GM18951 (cell line): ENCODE measurements around the gene ZNF154.
"Not testable (repeated sequence)": the region's sequence is repeated elsewhere in the genome, so short reads cannot be mapped to it uniquely, and the experiment has no call there.

Experiments
- POLR2A ChIP-seq: IDR thresholded peaks from 4 replicates; pipeline ENCODE4 v1.6.1; 2011; ENCODE audit warnings: mild to moderate bottlenecking; ENCODE audit not compliant: insufficient read length, insufficient read depth; ENCODE audit errors: extremely low read depth
- in situ Hi-C: fragments of 300-500 bp; cut with MboI; formaldehyde crosslinking; loops from one replicate; pipeline ENCODE4 v1.12.0; 2022; ENCODE audit warnings: low sequenced_read_pairs, mixed read lengths, inconsistent platforms; ENCODE audit not compliant: unreplicated experiment

The ZNF154 gene

GRCh38 chr19:57708641-57709361 lies at the start of gene ZNF154:
ZNF154 (minus strand) TSS chr19:57709204; CDS start chr19:57708971, 233 bp downstream.
- in situ Hi-C loops, result no loop called here
- TF ChIP-seq POLR2A, result peak; percentile 16

GRCh38 chr19:57757941-57758340 lies 48.9 kb upstream of the ZNF154 start:
- in situ Hi-C loops, result no loop called here
- no peak for TF ChIP-seq POLR2A

DNA sequence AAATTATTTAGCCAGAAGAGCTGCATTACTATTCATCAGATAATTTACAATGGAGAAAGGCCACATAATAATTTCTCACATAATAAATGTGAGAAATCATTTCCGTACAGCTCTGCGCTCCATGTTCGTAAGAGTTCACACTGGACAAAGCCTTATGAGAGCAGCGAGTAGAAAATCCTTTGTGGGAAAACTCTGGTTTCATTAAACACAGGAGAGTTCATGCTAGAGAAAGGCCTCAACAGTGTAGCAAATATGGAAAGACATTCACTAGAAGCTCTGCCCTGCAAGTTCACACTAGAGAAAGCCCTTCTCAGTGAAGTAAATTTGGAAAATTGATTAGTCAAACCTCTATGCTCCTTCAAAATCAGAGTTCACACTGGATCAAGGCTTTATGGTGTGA lies 46.0 kb upstream of the ZNF154 start:
- in situ Hi-C loops, result no loop called here
- no peak for TF ChIP-seq POLR2A

GRCh38 chr19:57754091-57754673 lies 45.2 kb upstream of the ZNF154 start:
- in situ Hi-C loops, result no loop called here

GRCh38 chr19:57748029-57748428 lies 39.0 kb upstream of the ZNF154 start:
- in situ Hi-C loops, result no loop called here
- no peak for TF ChIP-seq POLR2A

More at GRCh38 chr19:57754091-57754673, 45.2 kb upstream of the ZNF154 start:
- TF ChIP-seq POLR2A, result no peak

DNA sequence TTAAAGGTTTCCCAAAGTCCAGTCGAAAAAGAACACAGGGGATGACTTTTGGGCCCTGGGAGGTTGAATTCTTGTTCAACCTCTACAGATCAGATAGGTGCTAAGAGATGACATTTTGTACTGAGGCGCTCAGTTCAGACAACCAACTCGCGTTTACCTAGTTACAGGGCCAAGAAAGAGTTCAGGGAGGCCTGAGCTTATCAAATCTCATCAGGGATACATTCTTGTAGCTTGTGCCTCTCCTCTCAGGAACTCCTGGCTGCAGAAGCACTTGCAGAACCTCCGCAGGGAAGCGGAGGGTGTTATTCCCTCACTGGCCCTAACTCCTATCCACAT lies 38.4 kb upstream of the ZNF154 start:
- in situ Hi-C loops, result no loop called here
- TF ChIP-seq POLR2A, result no peak

DNA sequence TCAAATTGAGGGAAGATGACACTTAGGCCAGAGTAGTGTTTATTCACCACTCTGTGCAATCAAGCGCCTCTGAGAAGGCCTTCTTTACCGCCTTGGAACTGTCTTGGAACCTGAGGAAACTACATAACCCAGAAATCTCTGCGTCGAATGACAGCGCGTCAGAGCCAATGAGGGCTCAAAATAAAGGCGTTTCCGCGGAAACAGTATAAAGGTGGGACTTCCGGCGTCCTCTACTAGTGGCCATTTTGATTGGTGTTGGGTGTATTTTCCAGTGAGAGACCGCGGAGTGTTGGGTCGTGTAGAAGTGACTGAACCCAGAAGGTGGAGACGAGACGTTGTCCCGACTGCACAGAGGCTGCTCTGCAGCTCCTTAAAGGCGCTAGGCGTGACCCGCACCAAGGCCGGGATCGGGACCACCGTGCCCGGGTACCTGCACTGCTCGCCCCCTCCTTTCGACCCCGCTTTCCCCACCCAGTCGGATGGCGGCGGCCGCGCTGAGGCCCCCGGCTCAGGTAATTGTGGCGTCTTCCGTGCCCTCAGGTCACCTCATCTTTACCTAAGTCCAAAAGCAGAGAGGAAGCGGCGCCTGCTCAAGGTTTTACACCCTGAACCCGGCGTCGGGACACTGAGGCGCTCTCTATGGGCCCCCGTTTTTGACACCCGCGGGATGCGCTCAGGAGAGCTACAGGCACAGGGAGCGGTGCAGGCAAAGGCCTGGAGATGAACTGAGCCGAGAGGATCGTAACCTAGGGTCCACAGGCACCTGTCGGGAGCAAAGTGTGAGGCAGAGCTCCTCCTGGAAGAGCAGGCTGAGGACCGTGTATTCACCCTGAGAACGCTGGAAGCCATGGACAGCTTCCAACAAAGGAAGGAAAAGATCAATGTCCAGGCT lies 37.8 kb upstream of the ZNF154 start, which contains the start of gene ZNF776:
ZNF776 (plus strand) TSS at position 236 of the 892 bp plus-strand sequence; CDS start at position 480, 244 bp downstream.
- TF ChIP-seq POLR2A, result peak; percentile 75
- in situ Hi-C loops, result no loop called here

DNA sequence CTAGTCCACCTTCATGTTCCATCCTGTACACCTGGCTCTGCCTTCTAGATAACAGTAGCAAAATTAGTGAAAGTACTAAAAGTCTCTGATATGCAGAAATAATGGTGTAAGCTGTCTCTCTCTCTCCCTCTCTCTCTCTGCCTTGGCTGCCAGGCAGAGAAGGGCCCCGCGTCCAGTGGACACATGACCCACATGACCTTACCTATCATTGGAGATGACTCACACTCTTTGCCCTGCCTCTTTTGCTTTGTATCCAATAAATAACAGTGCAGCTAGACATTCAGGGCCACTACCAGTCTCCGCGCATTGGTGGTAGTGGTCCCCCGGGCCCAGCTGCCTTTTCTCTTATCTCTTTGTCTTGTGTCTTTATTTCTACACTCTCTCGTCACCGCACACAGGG lies 29.8 kb upstream of the ZNF154 start:
- in situ Hi-C loops, result not testable (repeated sequence)

DNA sequence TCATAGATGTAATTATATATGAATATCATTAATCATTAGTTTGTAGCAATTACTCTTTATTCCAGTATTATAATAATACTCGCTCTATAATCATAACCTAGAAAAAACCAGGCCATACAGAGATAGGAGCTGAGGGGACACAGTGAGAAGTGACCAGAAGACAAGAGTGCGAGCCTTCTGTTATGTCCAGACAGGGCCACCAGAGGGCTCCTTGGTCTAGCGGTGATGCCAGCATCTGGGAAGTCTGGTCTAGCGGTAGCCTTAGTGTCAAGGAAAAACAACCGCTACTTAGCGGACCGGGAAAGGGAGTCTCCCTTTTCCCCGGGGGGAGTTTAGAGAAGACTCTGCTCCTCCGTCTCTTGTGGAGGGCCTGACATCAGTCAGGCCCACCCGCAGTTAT lies 29.3 kb upstream of the ZNF154 start:
- in situ Hi-C loops, result not testable (repeated sequence)

DNA sequence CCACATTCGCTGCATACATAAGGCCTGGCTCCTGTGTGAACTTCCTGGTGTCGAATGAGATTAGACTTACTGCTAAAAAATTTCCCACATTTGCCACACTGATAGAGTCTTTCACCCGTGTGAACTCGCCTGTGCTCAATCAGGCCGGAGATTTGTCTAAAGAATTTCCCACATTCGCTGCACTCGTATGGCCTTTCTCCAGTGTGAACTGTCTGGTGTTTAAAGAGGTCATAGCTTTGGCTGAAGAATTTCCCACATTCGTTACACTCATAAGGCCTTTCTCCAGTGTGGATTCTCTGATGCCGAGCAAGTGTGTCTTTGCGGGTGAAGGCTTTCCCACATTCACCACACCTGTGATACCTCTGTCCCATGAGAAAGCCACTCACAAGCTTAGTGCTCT lies 11.9 kb upstream of the ZNF154 start:
- no peak for TF ChIP-seq POLR2A
- in situ Hi-C loops, result no loop called here

DNA sequence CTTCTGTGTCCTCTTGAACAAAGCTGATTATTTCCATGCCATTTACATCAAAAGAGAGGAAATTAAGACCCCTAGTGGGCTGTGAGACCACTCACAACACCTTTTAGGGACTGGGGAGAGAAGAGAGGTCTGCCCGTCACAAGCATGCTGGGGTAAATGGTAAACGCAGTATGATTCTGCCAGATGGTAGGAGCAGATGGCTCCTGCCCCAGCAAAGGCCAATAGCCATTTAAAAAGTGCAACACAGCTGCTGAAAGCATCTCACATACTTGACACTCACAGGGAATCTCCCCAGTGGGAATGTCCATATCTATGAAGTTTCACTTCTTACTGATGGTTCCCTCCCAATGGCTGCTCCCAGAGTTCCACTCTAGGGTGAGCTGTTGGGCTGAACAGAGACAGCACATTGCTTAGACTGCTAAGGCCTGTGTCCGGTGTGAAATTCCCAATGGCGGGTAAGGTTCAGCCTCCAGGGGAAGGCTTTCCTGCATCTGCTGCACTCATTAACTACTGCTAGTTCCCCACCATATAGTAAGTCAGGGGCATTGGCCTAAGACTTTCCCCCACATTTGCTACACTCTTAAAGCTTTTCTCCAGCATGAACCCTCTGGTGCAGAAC lies 11.0 kb upstream of the ZNF154 start:
- no peak for TF ChIP-seq POLR2A
- in situ Hi-C loops, result no loop called here

- TF ChIP-seq POLR2A, result no peak
- in situ Hi-C loops, result no loop called here
Observed at GRCh38 chr19:57719424-57719823, 10.4 kb upstream of the ZNF154 start.

GRCh38 chr19:57712222-57712621 lies 3.2 kb upstream of the ZNF154 start:
- no peak for TF ChIP-seq POLR2A
- in situ Hi-C loops, result no loop called here
